HG03066 (cell line): Measurements from ENCODE around the gene DYSF.

ENCODE experiments used
- ATAC-seq: cut with Tn5 transposase; IDR thresholded peaks from one replicate; pipeline ENCODE4 v1.9.1; 2021; ENCODE audit warnings: low read depth; ENCODE audit not compliant: unreplicated experiment

Gene DYSF

DNA sequence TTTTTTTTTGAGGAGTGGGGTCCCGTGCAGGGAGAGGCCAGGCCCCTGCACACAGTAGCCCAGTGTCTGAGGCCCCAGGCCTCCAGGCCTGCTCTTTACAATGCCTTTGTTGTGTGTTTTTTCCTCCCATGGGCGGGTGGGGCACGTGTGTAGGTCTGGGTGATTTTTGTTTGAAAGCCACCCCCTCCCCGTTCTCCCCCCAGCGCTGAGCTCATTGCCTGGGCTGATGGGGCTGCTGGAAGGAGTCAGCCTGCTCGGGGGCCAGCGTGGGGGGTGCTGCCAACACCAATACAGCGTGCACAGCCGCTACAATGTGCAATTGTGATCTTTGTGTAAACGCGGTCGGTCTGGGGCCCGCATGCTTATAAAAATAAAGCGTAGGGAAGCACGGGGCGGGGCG is 142.7 kb downstream of the DYSF start:
- ATAC-seq, result no peak

- no peak for ATAC-seq
Measured at GRCh38 chr2:71597756-71598155, 144.4 kb downstream of the DYSF start.

- ATAC-seq, result no peak
Measured at GRCh38 chr2:71598526-71598925, 145.2 kb downstream of the DYSF start.

DNA sequence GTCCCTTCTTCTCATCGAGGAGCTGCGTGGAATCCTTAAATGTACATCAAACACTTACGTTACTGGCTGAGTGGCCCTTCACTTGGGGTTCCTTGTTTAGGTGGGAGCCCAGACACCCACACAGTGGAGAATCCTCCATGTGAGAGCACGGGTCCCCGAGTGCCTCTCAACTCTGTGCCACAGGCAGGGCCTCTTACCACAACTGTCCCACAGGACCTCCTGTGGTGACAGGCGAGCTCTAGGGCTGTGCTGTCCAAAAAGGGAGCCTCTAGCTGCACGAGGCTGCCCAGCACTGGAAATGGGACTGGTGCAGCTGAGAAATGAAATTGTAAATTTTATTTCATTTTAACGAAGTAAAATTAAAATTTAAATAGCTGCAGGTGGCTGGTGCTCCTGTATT is 145.7 kb downstream of the DYSF start:
- no peak for ATAC-seq

- ATAC-seq, result no peak
Measured at GRCh38 chr2:71599646-71600236, 146.4 kb downstream of the DYSF start.

DNA sequence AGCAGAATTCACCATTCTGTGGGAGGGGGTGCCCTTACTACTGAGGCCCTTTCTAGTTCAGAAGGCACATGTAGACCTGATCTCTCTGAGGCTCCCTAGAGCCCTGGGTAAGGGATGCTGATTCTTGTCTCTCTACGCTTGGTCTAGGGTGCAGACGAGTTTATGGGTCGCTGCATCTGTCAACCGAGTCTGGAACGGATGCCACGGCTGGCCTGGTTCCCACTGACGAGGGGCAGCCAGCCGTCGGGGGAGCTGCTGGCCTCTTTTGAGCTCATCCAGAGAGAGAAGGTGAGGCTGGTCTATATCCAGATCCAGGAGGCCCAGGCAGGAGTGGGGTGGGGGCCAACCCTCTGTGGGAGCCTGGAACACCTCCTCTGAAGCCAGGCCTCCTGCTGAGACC is 147.2 kb downstream of the DYSF start:
- ATAC-seq, result no peak

GRCh38 chr2:71601136-71602114 is 148.1 kb downstream of the DYSF start:
- no peak for ATAC-seq

DNA sequence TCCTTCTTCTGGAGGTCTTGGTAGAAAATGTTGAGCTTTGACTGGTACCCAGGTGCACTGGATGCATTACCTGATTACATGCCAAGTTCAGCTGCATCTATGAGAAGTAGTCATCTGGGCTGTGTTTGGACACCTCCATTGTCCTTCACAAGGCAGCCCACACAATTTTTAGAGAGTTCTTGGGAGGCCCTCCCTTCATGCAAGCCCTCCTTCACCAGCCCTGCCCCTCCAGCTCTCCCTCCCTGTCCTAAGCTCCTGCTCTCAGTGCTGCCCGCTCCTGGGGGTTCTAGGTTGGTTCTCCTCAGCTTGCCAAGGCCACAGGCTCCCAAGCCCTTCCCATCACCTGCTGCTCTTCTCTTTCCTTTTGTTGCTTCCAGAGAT is 148.7 kb downstream of the DYSF start:
- no peak for ATAC-seq

DNA sequence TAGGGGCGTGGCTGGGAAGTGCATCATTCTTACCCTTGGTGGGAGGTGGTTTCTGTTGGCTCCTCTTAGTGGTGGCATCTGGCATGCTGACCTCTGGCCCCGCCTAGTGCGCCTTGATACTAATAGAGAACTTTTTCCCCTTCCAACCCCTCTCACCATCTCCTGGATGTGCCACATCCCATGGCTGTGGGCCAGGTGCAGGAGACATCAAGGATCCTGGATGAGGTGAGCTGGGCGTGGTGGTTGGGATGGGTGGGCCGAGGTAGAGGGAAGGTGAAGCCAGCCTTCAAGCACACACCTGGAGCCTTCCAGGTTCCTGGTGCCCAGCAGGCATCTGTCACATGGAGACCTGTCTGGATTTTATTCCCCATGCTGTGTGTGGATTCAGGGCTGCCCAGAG is 149.2 kb downstream of the DYSF start:
- ATAC-seq, result no peak

GRCh38 chr2:71603311-71603811 is 150.0 kb downstream of the DYSF start:
- ATAC-seq, result no peak

GRCh38 chr2:71603851-71604725 is 150.7 kb downstream of the DYSF start:
- ATAC-seq, result no peak

DNA sequence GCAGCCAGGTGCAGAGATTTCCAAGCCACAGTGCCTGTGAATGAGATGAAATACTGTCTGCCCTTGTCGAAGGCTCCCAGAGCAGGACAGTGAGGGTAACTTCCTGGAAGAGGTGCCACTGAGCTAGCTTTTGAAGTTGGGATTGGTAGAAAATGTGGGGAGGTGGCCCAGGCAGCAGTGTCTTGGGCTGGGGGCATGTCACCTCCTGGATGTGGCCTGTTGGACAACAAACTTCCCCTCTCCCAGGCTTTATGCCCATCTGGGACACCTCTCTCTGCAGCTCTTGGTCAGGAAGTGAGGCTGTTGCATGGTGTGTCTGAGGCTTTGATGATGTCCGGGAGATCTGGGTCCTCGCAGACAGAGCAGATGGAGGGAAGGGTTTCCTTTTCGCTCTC is 151.4 kb downstream of the DYSF start:
- ATAC-seq, result no peak

DNA sequence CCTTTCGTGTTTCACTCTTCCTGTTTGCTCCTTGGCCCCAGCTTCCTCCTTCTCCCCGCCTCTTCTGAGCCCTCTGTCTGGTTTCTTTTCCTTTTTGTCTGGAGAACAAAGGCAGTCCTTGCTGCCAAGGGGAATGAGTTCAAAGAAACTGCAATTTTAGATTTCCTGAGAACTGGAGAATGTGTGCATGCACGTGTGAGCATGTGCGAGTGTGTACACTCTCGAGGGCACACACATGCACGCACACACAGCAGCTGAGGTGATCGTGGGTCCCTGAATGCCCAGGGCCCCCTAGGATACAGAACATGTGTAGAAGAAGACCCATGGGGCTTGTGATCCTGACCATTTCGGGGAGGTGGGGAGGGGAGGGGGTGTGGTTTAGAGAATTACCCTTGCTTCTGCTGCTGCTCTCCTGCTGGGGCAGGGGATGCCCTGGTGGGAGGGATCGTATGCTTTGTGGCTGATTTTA is 151.8 kb downstream of the DYSF start:
- ATAC-seq, result no peak

DNA sequence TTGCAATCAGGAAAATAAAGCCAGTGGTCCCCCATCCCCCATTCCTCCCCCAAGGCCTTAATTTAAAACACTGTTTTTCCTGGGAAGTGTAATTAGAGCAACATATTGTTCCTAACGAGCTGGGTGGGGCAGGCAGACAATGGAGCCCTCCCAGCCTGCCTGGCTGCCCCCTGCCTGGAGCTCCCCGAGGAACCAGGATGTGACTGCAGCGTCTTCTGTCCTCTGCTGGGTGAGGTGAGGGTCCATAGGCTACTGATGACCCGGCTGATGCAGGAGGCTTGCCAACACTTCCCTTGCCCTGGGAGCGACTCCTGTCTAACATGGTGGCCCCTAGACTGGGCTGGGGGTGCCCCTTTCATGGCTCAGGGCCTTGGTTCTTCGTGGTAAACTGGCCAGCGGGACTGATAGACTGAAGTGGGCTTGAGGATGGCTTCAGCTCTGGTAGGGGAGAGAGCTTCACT is 152.4 kb downstream of the DYSF start:
- ATAC-seq, result no peak

DNA sequence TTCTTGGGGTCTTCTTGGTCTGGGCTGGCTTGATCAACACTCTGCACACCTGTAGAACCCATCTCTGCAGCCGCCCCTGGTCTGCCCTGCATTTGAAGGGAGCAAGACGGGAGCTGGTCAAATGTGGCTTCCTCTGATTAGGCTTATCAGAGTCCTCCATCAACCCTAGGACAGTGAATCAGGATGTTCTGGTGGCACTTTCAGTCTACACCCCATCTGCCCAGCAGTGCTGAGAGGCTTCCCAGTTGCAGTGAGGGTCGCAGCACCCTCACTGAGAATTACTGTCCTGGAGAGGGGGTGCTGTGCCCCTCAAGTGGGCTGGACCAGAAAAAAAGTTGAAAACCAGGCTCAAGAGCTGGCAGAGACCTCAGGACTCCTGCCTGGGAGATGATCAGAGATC is 152.9 kb downstream of the DYSF start:
- no peak for ATAC-seq

DNA sequence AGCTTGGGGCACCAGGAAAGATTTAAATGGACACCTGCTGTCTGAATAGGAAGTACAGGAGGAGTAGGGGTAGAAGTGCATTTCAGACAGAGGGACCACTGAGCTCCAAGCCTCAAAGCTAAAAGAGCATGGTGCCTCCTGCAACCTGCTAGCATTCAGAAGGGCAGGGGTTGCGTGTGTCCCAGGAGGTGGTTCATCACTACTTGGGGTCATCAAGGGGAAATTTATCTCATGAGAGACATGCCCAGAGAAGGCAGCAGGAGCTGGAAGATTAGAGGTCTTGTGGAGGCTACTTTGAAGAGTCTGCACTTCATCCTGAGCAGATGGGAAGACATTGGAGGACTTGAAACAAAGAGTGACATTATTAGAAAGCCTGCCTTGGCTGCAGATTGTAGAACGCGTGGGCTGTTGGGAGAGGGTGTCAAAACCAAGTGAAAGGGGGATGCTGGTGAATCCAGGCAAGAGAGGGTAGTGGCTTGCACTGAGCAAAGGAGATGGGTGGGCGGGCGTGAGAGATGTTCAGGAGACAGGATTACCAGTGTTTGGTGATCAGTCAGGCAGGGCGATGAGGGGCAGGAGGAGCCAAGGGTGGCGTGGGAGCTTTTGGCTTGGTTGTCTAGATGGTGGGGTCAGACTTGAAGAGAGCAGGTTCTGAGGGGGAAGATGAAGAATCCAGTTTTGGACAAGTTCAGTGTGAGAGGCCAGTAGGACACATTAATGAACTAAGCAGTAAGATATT is 154.0 kb downstream of the DYSF start:
- no peak for ATAC-seq

DNA sequence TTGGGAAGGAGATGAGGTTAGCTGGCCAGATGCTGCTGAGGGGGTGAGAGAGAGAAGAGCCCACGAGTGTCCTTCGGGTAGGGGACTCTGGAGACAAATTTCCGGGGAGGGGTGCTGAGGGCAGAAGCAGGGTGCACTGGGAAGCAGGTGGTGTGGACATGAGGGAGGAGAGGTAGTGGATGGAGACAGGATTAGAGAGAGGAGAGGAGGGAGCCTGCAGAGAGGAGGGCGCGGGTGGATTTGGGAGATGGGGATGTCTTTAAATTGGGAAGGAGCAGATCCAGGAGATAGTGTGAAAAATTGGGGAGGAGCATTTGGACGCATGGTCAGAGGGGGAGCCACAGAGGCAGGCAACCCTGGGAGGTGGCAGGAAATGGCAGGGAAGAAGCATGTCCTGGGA is 154.7 kb downstream of the DYSF start:
- no peak for ATAC-seq

DNA sequence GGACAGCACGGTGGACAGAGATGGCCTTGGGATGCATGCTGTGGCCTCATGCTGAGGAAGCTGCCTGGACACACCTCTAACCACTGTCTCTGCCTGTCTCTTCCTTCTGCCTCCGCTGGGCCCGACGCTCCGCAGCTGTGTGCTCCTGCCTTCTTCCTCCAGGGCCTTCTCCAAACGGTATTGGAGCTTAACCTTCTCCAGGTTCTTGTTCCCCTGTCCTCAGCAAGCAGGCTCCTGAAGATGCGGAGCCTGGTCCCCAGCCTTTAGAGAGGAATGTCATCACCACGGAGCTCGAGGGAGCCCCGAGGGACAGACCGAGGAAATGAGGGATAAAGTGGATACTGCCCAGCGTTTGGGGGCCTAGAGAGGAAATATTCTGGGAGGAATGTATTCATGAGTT is 155.1 kb downstream of the DYSF start:
- no peak for ATAC-seq

GRCh38 chr2:71609029-71609428 is 155.7 kb downstream of the DYSF start:
- no peak for ATAC-seq

DNA sequence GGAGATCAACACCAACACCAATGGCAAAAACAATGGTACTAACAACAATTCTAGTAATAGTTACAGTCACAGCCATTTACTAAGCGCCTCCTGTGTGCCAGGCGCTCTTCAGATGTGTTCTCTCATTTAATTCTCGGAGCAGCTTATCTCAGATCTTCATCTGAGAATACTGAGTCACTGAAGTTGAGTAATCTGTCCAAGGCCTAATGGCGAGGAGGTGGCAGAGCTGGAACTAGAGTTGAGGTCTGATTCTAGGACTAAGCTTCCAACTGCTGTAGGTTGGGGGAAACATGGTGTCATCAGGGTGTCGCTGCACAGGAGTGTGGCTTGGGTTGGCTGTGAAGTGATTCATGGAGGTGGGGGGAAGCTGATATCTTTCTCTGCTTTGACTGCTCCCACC is 156.1 kb downstream of the DYSF start:
- ATAC-seq, result no peak
